NCI-H187 treated with DMSO at 0.1 percent for 48 hours (cell line): ENCODE results near the gene PIK3C2B.

Experiments used
- DNase-seq: peaks from one replicate; lab custom pipeline; 2025; lab: John Stamatoyannopoulos, UW

Gene PIK3C2B

DNA sequence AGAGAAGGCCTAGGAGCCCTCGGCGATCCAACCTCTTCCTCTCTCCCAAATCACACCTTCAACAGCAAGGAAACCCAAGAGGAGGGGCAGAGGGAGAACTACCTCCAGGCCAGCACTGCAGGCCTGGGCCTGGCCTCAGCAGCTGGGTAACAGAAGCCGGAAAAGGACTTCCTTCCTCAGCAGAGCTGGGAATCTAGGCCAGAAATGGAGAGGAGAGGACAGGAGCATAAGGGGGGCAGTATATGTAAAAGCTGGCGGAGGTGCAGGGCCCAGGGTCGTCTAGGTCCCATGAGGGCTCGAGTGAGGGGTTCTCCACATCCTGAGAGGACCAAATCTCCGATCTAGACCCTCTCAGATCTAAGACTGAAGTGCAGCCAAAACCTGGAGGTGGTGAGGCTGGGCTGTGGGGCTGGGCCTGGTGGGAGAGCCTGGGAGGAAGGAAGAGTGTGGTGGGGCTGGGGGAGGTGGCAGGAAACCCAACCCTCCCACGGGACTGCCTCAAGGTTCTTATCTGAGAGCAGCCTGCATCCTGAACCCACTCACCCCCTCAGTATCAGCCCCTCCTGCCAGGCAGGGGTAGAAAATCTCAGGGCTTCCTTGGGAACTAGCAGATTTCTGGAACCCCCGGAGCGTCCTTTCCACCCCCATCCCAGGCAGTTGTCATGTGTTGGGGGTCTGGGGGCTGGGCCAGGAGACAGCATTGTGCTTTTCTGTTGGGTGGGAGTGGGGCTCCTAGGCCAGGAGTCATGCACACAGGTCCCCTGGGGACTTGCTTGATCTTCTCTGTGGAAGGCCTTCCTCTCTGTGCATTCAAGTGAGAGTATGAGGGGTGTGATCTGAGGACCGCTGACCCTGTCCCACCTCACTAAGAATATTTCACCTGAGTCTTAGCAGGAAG lies 33.0 kb downstream of the PIK3C2B start:
- DNase-seq, result no peak

DNA sequence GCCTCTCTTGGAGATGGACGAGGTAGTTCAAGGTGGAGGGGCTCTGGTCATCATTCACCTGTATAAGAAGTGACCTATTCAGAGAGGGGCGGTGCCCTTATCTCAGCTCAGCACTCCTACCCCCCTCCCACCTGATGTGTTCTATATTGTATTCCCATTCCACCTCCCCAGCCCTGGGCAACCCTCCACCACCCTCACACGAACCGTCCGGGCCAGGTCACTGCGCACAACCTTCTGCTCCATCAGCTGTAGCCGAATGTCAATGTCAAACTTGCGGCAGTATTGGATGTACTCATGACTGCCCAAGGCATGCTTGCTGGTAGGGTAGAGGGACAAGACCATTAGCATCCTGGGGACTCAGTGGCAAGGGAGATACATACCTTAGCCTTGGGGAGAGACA lies 34.3 kb downstream of the PIK3C2B start:
- DNase-seq, result no peak

DNA sequence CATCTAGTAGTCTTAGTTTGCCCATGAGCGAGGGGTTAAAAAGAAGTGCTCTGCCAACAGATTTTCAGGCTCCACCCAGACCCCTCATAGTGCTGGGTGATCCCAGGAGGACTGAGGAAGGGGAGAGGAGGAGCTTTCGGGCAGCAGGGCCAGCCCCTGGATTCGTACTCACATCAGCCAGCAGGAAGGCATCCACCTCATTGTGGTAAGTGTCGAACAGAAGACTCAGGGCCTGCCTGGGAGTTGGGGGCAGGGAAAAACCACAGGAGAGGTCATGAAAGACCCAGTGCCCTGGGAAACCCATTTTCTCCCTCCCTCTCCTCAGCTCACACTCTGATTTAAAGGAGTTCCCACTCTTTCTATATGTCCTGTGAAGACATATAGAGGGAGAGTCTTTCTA lies 34.9 kb downstream of the PIK3C2B start:
- DNase-seq, result no peak

DNA sequence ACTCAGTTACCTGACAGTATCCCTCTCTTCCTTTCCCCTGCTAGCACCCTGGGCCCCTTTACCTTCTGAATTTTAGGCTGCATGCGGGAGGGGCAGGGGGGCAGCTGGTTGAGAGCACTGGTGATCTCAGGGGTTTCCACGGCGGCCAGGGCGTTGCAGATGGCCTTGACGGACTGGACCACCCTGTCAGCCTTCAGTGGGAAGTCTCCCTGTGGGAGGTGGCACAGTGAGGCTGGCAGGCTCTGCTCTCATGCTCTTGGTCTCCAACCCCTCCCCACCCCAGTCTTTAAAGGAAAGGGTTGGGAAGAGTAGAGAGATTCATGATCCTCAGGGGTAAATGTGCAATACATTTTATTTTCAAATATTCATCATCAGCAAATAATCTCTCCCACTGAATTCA lies 36.9 kb downstream of the PIK3C2B start:
- no peak for DNase-seq

DNA sequence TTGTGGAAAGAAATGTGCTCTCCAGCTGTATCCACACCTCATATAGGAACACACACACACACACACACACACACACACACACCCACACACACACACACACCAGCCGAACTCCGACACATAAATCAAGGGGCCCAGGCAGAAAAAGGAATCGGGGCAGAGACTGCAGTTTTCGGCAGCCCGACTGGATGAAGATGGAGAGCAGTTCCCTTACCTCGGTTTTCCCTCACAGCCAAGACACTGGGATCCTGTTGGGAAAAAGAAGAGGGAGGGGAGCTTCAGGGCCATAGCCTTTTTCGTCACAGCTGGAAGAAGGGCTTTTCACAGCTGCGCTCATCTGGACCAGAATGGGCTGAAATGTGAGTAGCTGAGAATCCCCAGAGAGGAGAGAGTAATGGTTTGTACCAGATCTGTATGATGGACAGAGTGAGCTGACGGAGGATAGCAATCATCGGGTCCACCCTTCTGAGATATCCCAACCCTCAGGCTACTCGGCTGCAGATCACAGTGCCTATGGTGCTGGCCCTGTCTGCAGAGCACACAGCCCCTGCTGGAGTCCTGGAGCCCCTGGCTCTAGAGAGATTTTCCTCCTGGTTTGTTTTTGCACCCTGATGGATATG lies 37.7 kb downstream of the PIK3C2B start:
- DNase-seq, result no peak

DNA sequence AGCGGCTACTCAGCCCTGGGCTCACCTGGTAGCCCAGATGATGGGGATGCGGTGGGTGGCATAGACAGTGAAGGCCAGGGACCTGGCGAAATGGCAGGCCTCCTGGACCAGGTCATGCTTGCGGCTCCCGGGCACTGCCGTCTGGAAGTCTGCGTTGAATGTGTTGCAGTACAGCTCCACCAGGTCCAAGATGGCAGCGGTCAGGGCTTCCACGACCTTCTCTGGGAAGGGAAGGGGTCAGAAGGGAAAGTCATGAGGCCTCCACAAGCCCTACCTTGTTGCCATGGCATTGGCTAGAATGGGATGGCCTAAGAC lies 38.8 kb downstream of the PIK3C2B start:
- no peak for DNase-seq

DNA sequence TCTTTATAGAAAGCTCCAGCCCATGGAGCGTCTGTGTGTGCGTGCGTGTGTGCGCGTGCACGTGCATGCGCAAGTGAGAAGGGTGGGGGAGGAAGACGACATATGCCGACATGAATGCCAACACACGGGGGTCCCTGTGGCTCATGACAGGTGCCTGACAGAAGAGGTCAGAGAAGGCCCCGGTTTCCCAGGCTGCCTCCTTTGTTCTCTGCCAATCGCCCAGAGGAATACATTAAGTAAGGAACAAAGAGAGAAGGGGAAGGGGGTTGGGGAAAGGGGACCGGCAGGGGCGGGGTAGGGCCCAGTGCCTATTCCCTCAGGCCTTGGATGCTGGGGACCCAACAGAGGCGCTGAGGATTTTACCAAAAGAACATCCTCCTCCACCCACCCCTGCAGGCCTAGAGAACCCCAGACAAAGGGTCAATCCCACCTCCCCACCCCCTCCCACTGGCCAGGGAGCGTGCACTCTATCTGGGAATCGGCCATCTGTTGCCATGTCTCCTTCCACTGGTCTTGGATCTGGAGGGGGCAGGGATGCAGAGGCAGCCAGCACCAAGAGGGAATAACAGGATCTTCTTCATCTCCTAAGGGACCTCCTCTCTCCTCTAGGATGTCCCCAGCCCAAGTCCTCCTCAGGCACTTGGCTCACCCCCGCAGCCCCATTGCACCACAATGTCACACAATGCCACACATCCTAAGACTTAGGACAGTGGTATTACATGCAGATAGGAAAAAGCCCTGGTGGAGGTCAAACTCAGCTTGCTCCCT lies 39.4 kb downstream of the PIK3C2B start:
- DNase-seq, result no peak

DNA sequence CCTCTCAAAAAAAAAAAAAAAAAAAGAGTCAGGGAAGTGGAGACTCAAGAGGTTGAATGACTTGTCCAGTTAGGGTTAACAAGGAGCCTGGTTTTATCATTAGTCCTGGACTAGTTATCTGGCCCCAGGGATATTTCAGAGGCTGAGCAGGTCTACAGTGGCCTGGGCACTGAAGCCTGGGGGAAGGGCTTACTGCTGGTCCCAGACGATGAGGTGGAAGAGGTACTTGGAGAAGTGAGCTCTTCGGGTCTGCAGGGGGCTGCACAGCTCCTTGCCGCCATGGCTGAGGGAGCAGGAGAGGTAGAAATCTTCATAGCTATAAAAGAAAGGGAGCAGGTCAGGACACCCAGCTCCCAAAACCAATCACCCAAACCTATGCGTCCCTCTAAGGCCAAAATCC lies 40.1 kb downstream of the PIK3C2B start:
- no peak for DNase-seq

DNA sequence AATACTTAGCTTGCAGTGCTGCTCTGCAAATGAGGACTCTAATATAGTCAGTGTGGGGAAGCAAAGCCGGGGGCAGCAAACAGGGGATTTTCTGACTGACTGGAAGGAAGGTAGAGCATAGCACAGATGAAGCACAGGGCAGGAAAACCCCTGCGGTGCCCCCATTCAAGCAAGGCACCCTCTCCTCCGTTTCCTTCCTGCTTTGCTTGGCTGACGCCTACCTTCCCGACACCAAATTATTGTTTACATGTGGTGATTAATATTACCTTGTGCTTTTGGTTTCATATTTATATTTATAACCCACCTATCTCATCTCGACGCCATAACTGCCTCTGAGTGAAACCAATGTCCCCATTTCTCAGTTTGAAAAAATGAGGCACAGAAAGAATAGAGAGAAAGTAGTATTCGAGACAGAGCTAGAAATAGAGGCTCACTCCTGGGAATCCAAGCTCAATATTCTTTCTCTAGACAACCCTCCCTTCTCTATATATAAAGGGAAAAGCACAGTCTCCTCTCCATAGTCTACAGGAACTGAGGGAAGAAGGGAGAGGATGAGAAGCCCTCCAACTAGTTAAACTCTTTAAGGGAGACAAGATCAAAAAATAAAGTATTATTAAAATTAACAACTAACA lies 41.3 kb downstream of the PIK3C2B start:
- no peak for DNase-seq

DNA sequence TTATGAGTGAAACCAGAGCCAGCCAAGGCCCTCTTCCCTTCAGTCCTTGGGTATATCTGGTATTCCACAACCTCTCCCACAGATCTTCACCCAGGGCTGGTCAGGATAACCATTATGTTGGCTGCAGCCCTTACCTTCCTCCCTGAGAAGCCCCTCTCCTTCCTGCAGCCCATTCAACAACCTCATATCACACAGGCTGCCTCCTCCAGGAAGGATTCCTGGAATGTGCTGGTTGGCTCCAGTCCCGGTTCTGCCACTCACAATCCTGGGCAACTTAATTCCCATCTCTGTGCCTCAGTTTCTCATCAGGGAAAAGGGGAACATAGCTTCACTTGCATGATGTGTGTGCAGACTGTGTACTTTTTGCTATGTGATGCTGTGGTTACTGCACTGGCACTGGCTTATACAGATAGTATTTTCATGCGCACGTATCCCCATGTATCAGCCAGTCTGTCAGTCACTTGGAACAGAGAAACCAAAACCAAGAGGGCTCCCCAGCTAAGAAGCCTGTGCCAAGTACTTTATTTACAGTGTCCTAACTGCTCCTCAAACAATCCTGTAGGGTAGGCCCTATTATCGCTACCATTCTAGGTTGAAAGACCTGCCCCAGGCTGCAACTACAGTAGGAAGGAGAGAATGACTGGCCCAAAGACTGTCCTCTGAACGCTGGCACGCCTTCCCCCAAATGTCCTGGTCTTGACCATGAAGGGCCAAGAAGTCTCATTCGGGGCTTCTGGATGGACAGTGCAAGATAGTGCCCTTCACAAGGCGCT lies 43.1 kb downstream of the PIK3C2B start:
- DNase-seq, result no peak

DNA sequence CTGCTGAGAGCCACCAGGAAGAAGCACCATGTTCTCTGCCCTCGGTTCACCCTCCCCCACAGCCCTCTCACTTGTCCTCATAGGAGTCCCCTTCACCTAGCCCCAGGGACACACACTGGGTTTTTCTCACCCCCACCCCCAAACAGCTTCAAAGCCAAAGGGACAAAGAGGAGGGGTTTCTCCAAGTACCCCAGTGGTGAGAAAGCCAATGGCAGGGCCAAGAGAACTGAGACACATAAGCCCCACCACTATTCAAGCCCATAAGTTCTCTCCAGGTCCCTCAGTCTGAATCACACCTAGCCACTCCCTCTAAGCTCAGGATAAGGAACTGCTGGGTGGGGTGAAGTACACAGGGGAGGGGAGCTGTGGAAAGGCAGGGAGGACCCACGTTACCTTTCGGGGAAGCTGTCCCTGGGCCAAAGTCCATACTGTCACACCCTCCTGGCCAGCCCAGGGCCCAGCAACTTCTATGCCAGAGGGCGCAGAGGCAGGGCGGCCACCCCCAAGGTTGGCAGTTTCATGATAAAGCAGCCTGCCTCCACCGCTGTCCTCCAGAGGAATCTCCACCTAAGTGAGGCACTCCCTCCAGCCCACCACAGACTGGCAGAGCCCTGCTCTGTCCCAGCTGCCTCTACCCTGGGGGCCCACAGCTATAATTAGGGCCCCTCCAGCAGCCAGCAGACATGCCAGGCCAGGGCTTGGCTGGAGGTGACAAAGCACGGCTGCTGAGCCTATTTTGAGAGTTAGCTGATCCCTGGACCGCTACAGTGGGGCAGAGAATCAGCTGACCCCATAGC lies 43.9 kb downstream of the PIK3C2B start:
- no peak for DNase-seq

DNA sequence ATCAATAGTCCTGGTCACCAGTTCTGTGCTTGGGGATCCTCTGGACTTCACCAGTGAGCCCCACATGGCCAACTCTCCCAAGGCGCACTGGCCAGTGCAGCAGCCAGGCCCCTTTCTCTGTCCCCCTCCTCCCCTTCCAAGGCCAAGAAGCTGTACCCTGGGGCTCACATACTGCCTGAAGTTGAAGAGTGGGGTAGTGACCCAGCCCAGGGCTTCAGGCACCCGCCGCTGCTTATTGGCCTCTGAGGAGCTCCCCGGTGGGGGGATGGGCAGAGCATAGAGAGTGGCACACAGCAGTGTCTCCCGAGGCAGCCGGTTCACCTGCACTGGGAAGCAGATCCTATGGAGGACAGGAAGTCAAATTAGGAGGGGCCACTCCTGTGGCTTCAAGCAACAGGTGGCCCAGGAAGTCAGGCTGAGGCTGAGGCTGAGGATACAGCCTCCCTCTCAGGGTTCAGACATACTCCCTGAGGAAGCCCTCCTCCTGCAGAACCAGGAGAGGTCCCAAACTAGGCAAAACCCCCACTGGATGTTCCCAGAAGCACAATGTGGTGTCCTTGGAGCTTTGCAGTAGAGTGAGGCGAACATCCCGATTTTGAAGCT lies 44.8 kb downstream of the PIK3C2B start:
- no peak for DNase-seq

DNA sequence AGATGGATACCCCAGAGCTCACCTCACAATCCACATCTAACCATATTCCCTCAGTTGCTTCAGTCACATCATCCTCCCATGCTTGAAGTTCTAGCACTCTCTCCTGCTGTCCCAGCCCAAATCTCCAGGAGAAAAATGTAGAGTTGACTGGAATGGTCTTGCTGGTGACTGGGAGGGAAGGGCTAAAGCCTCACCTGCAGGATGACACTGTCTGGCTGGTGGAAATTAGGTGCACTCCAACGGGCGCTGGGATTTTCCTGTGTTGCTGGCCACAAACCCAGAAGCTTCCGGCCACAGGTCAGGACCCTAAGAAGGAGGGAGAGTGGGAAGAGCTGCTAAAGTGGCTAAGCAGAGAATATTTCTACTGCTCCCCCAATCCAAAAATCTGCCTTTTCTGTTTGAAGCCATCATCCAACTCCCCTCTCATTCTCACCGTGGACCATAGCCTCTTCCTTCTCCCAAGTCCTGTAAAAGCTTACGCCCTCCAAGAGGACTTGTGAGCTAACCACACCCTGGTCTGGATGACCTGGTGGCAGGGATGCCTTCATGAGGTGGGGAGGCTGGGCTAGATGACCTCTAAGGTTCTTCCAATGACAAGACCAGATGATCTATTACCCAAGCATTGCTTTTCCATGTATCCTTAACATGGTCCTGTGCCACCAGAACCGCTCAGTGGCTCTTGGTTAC lies 45.5 kb downstream of the PIK3C2B start:
- DNase-seq, result no peak

DNA sequence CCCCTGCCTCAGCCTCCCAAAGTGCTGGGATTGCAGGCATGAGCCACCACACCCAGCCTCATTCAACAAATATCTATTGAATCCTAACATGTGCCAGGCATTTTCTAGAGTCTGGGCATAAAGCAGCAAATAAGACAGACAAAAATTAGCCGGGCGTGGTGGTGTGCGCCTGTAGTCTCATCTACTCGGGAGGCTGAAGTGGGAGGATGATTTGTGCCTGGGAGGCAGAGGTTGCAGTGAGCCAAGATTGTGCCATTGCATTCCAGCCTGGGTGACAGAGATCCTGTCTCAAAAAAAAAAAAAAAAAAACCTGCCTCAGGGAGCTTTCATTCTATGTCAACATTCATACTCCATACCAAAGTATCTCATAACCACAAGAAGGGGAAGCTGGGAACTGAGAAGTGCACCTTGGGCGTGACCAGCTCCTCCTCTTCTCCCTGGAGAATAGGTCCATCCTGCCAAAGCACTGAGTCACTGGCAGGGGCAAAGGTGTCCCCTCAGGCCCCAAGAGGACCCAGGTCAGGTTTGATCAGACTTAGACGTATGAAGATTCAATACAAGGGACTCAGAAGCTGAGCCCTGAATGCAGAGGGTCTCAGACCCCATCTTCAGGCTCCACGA lies 46.2 kb downstream of the PIK3C2B start:
- DNase-seq, result no peak

DNA sequence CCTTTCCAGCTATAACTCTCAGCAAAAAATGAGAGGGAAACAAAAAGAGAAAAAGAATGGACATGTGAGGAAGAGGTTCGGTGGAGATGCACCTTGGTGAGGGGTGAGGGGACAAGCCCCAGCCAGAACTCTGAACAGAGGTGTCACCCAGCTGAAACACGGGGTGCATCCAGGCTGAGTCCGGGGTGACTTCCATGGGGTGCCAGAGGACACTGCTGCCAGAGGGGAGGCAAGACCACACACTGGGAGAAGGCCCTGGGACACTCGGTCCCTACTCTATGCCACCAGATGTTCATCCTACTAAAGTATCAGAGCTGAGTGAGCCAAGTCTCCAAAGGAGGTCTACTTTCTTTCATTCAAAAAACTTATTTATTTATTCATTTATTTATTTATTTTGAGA lies 46.9 kb downstream of the PIK3C2B start:
- no peak for DNase-seq

DNA sequence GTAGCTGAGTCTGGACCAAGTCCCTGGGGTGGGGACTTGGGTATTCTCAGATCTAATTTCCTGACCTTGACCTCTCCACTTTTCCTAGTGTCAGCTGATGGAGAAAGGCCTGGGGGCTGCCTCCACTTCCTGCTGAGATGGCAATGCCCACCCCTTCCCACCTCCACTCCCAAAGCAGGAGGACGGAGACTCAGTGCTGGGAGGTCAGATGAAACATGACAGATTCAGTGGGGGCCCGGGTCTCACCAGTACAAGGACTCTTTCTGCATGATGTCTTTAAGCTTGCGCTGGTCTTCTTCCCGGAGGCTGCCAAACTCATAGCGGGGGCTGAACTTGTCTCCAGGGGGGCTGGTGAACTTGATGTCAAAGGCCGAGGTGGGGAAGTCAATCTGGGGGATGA lies 47.4 kb downstream of the PIK3C2B start:
- DNase-seq, result no peak

DNA sequence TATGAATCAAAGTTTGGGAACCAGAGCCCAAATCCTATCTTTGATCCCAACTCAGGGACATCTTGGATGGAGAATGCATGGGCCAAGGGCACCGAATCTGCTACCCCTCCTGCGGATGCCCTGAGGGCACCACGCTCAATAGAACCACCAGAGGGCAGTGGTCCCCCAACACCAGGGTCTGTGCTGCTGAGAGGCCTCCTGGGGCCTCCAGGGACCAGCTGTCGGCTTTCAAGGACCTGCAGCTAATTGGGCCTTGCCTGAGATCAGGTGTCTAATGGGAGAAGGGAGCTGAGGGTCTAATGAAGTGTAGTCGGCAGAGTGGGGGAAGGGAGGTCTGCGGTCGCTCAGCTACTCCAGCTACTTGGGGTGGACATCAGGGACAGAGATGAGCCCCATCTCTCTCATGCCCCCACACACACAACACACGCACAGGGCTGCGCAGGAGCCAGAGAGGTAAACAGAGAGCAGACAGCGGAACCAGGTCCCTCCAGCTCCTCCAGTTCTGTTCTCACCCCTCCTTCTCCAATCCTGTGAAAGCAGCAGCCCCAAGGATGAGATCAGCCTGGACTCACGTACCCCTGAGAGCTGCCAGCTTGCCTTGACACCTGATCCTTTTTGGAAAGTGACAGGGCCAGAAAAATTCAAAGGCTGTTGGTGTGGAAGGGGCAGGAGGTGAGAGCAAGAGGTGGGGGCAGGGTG lies 48.0 kb downstream of the PIK3C2B start:
- DNase-seq, result peak; percentile 97

DNA sequence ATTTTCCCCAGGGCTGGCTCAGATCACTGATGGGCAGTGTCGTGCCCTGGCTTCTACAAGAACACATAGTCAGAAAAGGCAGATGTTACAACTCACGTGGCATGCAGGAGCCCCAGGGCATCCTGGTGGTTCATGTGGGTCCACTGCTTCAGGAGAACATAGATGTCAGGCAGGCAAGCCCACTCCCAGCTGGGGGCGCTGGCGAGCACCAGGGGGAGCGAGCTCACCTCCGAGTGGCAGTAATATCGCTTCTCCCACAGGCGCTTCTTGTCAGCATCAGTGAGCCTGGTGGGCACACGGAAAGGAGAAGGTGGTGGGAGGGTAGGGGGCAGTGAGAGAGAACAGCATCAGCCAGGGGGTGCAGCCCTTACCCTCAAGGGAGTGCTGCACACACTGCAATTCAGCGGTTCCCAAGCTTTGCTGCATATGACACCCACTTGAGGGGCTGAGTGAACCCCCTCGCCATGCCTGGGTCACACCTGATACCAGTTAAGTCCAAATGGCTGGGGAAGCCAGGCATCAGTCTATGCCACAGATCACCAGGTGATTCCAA lies 48.7 kb downstream of the PIK3C2B start:
- no peak for DNase-seq
